GM21576 (cell line): ENCODE measurements around the gene TMEM52.

Experiments used
- ATAC-seq: cut with Tn5 transposase; IDR thresholded peaks from one replicate; pipeline ENCODE4 v1.9.1; 2021; ENCODE audit warnings: mild to moderate bottlenecking, moderate library complexity; ENCODE audit not compliant: unreplicated experiment

TMEM52 gene

GRCh38 chr1:1928231-1929101 is 9.4 kb upstream of the TMEM52 start:
- no peak for ATAC-seq

- ATAC-seq: no peak
Observed at GRCh38 chr1:1927751-1928150, 8.7 kb upstream of the TMEM52 start.

- no peak for ATAC-seq
Observed at GRCh38 chr1:1926886-1927660, 8.0 kb upstream of the TMEM52 start.

- no peak for ATAC-seq
Observed at GRCh38 chr1:1926346-1926811, 7.3 kb upstream of the TMEM52 start.

- ATAC-seq: no peak
Observed at GRCh38 chr1:1925437-1926345, 6.6 kb upstream of the TMEM52 start.

- no peak for ATAC-seq
Observed at GRCh38 chr1:1924849-1925248, 5.8 kb upstream of the TMEM52 start.

- no peak for ATAC-seq
Observed at GRCh38 chr1:1924386-1924785, 5.3 kb upstream of the TMEM52 start.

- no peak for ATAC-seq
Observed at GRCh38 chr1:1922956-1923833, 4.1 kb upstream of the TMEM52 start.

- ATAC-seq: no peak
Observed at GRCh38 chr1:1922702-1922955, 3.5 kb upstream of the TMEM52 start.

GRCh38 chr1:1921901-1922701 is 3.0 kb upstream of the TMEM52 start:
- no peak for ATAC-seq

- ATAC-seq: no peak
Observed at GRCh38 chr1:1921459-1921862, 2.4 kb upstream of the TMEM52 start.

- ATAC-seq: no peak
Observed at GRCh38 chr1:1920608-1921458, 1.8 kb upstream of the TMEM52 start.

GRCh38 chr1:1920057-1920607 is 1.1 kb upstream of the TMEM52 start:
- no peak for ATAC-seq

- ATAC-seq: peak; percentile 80
Observed at GRCh38 chr1:1919304-1920056, 401 bp upstream of the TMEM52 start.

- no peak for ATAC-seq
Observed at GRCh38 chr1:1917995-1918900, 831 bp downstream of the TMEM52 start.

GRCh38 chr1:1917304-1917976 is 1.6 kb downstream of the TMEM52 start:
- no peak for ATAC-seq
